ENCODE data around the gene PDGFD.

GRCh38 chr11:103889679-103890078 is 274.3 kb downstream of the PDGFD start:
- TF ChIP-seq CTCF (IDR thresholded peaks at IDR 0.05; ENCODE audit: extremely low read depth in 1 of 2, insufficient read depth in 1 of 2, low read depth in 1 of 2, low read length in 2 of 2) (no peak), EZH2 (IDR thresholded peaks at IDR 0.05; ENCODE audit: borderline replicate concordance, low read depth, low read length, severe bottlenecking) (no peak)

Data from endothelial cell of umbilical vein (primary cell).